ENCODE data around the gene MYOF.
"Not testable (repeated sequence)": the region's sequence is repeated elsewhere in the genome, so short reads cannot be mapped to it uniquely, and the experiment has no call there.

The MYOF gene

DNA sequence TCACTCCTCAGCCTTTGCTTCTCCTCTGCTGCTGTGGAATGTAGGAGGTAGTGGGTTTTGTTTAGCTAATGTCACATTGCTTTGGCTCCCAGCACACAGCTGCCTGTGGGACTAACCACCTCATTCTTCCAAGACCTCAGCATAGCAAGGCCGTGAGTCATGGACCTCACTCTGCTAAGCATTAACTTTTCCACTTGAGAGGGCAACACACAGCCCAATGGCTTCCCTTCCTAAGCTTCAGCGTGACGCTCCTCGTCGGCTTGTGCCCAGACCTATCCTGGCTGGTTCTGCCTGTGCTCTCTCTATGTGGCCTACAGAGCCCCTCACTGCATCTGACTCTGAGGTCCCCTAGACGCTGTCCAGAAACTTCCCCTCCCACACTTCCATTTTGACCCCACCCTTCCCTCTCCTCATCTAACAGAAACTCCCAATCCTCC, 23.3 kb downstream of the MYOF start:
- in situ Hi-C loops (cut with MboI; ENCODE audit: low sequenced_read_pairs): no loop called here

DNA sequence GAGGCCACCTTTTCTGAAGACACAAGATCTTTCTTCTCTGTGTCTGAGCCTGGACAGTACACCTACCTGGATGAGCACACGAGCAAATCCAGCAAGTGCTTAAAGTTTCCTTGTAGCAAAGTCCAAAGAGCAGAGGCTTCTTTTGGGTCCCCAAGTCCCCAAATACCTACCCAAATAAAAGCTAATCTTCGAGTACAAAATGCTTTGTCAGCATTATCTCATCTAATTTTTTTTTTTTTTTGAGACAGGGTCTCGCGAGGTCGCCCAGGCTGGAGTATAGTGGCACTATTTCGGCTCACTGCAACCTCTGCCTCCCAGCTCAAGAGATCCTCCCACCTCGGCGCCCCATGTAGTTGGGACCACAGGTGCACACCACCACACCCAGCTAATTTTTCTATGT, 24.6 kb downstream of the MYOF start:
- in situ Hi-C loops (cut with MboI; ENCODE audit: low sequenced_read_pairs): no loop called here

DNA sequence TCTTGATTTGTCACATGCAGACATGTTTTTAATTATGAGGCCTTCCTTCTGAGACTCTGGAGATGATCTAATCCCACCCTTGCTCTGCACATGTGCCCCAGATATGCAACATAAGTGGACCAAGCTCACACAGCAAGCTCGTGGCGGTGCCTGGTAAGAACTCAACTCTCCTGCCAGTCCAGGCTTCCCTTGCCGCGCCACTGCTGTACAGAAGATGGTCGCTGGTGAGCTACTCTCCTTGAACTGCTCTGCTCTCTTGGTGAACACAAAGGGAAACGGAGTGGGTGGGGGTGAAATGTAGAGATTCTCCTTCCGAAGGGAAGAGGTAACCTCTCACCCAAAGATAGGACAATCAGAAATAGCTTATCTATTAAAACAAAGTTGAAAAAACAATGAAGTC, 25.7 kb downstream of the MYOF start:
- in situ Hi-C loops (cut with MboI; ENCODE audit: low sequenced_read_pairs): no loop called here

DNA sequence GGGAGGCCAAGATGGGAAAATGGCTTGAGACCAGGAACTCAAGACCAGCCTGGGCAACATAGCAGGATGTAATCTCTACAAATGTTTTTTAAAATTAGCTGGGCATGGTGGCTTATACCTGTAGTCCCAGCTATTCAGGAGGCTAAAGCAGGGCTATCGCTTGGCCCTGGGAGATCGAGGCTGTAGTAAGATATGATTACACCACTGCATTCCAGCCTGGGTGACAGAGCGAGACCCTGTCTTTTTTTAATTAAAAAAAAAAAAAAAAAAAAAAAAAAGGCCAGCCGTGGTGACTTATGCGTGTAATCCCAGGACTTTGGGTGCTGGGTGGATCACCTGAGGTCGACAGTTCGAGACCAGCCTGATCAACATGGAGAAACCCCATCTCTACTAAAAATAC, 27.4 kb downstream of the MYOF start:
- in situ Hi-C loops (cut with MboI; ENCODE audit: low sequenced_read_pairs): no loop called here

DNA sequence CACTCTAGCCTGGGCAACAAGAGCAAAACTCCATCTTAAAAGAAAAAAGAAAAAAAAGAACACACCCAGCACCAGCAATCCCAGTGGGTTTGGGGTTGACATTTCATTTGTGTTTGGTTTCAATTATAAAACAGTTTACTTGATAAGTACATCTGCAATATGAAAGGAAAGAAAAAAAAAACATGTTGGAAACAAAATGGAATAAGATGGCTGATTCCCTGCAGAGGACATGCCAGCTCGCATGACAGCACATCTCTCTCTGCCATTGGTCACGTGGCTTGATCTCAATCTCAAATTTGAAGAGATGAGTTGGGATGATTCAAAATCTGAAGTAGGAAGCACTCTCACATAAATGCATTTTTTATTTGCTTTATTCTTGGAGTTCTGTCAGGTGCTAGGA, 28.0 kb downstream of the MYOF start:
- in situ Hi-C loops (cut with MboI; ENCODE audit: low sequenced_read_pairs): no loop called here

DNA sequence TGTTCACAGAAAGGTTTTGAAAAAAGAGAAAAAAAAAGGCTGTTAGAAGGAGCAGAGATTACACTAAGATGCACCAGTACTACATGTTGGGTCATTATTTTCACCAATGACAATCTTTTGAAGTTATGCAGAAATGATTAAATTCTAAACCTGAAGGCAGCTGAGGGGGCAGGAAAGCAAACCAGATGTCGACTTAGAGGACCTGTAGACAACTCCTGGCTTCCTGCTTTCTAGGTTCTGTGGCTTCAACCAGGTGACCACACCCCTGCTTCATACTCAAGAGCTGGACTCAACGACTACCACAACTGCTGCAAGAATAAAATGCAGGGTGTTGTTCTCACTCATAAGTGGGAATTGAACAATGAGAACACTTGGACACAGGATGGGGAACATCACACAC, 30.0 kb downstream of the MYOF start:
- in situ Hi-C loops (cut with MboI; ENCODE audit: low sequenced_read_pairs): no loop called here

DNA sequence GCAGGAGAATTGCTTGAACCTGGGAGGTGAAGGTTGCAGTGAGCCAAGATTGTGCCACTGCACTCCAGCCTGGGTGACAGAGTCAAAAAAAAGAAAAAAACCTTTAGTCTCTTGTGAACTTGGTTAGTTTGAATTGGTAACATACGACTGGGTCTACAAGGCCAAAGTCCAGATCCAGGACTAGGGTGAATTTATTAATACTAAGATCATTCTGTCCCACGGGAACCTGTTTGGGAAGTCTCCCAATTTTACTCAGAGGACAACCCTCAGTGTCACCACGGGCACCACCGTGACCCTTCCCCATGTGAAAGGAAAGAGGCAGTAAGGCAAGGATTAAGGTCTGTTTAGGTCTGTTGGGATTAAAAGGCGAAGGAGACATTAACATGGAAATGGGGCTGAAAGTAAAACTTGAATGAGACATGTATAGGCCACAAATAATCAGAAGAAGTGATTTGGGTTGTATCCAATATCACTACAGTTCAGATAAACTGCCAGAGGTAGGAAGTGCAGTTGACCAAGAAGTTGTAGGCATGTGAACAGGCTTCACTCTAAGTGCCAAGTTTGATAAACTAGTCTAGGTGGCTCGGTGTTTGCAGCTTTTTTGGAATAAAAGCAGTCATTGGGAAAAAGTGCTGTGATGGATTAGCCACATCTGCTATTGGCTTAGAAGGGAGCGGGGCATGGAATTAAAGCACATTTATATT, 30.7 kb downstream of the MYOF start:
- in situ Hi-C loops (cut with MboI; ENCODE audit: low sequenced_read_pairs): no loop called here

DNA sequence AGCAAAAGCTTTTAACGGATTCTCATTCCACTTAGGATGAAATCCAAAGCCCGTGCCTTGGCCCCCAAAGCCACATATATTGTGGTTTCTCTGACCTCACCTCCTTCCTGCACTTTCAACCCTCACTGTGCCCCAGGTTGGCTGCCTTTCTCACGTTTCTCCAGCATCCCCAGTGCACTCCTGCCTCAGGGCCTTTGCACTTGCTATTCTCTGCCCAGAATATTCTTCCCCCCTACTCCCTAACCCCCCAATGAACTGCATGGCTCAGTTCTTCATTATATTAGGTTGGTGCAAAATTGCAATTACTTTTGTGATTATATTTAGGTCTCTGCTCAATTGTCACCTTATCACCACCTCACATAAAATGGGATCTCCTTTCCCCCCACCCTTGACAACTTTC, 34.2 kb downstream of the MYOF start:
- in situ Hi-C loops (cut with MboI; ENCODE audit: low sequenced_read_pairs): no loop called here

DNA sequence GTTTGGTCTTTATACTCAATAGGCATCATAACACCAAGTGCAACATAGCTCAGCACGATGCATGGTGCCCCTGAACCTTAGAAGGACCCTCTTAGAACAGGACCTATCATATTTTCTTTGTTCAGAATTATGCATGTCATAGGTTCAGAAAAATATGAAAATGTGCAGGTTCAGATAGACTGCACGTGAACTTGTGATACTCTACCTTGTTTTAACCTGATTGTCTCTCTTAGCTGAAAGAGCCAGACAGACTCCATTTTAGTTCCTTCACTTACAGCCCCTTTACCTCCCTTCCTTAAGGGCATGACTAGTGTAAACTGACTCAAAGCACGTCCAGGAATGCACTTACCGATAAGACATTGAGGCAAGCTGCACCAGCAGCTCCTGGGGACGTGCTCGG, 35.1 kb downstream of the MYOF start:
- in situ Hi-C loops (cut with MboI; ENCODE audit: low sequenced_read_pairs): no loop called here

DNA sequence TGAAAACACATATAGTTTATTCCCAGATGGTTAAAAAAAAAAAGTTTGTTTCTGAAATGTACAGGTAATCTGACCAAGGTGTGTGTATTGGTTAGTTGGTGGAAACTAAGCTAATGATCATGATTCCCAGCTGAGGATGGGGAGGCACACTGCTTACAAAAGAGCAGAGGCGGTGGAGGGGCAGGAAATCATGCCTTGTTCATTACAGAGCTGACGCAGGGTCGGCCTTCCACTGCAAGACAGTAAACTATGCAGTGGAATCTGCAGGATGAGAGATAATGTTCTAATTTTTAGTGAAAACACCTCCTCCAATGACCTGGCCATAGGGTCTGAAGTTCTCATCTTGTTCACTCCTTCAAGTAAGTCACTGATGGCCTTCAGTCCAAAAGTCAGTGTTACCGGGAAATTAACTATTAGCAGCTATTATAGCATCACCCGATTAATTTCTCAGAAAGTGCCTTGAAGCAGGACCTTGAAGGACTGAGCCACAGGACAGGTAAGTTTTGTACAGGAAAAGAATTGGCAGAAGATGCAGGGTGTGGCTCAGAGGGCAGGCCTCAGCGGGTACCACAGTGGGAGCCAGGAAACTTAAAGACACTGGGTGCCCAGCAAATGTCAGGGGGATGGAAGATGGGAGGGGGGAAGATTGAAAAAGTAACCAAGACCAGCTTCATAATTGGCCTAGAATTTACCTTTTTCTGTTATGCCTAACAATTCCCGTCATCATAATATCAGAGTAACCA, 36.0 kb downstream of the MYOF start:
- in situ Hi-C loops (cut with MboI; ENCODE audit: low sequenced_read_pairs): no loop called here

DNA sequence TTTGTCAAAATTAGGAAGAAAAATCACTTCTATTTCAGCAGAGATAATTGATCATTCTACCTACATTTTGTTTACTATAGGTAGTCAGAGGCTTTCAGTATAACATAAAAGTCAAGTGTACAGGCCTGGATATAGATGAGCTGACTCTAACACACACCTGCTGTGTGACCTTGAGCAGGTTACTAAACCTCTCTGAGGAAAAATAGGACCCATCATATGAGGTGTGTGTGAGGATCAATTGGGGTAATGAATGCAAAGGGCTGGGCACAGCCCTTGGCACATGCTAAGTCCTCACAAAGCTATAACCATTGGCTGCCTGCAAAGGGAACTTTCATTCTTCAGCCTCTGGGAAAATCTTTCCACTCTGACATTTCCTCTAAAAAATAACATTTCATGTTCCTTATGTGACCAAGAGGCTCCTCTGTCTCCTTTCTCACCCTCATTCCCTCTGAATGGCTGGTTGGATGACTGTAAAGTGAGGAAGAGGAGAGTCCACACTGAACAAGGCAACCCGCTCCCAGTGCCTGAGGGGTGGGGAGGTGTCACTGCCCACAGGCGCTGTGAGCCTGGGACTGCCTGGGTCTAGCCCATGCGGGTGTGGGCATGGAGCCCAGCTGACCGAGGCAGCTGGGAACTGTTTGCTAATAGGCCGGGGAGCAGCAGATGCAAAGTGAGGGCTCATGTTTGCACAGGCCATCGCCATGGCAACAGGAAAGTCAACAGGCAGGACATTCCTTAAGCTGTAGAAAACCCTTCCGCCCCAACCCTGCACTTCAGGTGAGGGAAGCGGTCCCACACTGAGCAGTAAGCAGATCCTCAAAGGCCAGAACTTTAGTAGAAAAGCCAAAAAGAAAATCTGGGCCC, 36.8 kb downstream of the MYOF start:
- in situ Hi-C loops (cut with MboI; ENCODE audit: low sequenced_read_pairs): no loop called here

DNA sequence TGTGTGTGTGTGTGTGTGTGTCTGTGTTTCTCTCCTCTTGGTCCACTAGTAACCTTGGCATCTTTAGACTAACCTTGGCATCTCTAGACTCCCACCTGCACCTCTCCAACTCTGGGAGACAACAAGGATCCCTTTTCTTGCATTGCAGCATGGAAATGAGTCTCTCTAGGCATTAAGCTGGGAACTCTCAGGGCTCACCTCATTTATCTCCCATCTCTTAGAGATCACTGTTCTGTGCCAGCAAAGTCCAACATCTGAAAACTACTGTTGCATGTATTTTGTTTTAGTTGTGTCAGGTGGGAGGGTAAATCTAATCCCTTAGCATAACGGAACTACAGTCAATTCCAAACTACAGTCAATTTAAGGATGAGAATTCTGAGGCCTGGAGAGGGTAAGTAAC, 38.7 kb downstream of the MYOF start:
- in situ Hi-C loops (cut with MboI; ENCODE audit: low sequenced_read_pairs): no loop called here

DNA sequence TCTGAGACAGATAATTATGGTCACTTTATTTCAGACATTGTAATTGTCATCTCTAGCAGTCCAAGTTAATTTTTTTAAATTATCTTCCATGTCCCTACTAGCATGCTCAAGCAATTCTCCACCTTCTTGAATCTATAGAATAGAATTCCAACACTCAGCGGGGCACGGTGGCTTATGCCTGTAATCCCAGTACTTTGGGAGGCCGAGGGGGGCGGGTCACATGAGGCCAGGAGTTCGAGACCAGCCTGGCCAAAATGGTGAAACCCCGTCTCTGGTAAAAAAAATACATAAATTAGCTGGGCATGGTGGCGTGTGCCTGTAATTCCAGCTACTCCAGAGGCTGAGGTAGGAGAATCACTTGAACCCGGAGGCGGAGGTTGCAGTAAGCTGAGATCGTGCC, 39.4 kb downstream of the MYOF start:
- in situ Hi-C loops (cut with MboI; ENCODE audit: low sequenced_read_pairs): not testable (repeated sequence)

DNA sequence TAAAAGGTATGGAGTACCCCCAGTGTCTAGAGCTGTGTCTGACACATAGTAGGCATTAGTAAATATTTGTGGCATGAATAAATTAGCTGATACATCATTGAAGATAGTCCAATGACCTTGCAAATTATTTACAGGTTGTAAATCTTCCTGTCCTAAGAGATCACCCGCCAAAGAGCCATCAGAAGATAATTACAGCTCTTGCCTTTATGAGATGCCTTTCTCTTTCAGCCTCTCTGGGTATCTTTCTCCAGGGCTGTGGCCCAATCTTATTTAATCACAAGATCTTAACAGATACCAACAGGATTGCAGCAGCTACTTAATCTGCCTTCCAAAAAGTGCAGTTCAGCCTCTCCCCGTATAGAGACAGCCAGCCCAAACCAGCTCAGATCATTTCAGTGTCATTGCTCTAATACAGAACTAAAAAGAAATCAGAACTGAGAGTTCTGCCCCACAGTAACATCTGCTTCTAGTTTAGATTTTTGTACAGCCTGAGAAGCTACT, 41.5 kb downstream of the MYOF start:
- in situ Hi-C loops (cut with MboI; ENCODE audit: low sequenced_read_pairs): no loop called here

DNA sequence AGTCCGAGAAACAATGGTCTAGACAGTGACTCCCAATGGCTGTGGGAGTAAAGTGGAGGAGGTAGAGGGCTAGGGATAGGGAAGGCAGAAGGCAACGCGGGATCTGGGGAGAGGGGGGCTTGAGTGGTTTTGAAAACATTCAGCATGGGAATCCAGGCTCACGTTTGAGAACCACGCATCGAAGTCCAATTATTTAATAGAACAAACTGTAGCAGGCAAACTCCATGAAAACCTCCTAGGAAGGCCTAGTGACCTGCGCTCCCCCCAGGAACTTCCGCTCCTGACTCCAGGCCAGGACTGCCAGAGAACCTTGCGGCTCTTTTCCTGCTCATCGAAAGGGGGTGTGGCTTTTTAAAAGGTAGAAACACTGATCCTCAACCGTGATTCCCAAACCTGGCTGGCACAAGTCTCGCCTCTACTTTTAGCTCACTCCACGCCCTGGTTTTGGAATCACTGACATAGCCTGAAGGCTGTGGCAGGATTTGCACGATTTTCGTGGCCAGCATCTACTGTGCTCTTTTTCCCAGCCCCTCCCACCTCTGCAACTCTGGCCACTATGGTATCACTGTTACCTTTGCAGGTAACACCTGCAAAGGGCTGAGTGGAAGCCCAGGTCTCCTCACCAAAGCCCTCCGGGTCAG, 43.4 kb downstream of the MYOF start:
- in situ Hi-C loops (cut with MboI; ENCODE audit: low sequenced_read_pairs): no loop called here

DNA sequence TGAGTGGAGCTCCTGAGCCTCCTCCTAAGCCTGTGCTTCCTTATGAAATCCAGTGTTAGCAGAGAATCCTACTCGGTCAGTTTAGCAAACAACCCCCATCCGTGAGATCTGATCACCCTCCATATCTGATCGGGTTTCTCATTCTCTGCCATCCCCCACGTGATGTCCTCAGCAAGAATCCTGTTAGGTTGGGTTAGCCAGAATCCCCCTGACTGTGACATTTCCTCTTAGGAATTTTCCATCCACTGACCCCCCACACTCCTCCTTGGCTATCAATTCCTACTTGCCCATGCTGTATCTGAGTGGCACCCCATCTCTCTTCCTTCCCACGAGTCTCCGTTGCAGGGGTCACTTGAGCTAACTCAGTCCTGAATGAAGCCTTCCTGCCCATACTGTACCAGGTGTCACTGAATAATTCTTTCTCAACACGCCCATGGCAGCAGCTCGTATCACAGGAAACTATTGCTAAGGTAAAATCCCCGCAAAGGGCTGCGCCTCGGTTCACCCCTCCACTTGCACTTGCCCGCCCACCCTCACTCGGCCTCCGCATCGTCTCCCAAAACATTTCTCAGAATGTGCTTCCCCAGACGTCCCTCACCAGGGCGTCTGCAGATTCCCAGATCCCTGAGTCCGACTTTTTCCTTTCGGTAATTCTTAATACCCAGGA, 44.1 kb downstream of the MYOF start:
- in situ Hi-C loops (cut with MboI; ENCODE audit: low sequenced_read_pairs): no loop called here

DNA sequence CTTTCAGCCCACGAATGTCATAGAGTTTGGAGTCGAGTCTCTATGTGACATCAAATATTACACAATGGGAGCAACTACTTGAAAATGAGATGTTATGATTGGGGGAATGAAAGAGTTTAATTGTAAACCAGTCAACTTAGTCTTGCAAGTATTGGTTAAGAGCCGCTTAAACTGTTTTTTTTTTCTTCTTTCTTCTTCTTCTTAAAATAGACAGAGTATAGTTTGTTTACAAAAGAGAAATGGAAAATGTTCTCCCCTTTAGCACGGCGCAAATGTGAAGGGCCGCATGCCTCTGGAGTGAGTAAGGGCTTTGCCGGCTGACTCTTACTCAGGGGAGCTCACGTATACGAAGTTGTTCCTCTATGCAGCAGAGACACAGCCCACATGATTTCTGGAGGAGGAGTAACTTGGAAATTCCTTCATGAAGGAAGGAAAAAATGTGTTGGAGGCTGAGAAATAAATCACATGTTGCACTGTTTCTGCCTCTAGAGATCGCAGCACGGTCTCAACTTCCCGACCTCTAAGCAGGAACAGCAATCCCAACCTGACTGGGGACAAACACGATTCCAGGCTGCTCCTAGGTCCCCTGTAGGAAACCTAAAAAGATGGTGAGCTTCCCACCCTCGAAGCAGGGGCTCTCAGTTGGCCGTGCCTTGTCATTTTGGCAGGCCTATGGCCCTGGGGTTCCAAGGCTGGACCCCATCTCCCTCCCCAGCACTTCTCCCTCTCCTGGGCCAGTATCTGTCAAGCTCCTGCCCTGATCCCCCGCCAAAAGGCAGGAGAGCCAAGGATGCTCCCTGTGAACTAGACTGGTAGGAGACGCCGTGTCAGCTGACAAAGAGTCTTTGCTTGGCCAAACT, 44.8 kb downstream of the MYOF start:
- in situ Hi-C loops (cut with MboI; ENCODE audit: low sequenced_read_pairs): no loop called here

DNA sequence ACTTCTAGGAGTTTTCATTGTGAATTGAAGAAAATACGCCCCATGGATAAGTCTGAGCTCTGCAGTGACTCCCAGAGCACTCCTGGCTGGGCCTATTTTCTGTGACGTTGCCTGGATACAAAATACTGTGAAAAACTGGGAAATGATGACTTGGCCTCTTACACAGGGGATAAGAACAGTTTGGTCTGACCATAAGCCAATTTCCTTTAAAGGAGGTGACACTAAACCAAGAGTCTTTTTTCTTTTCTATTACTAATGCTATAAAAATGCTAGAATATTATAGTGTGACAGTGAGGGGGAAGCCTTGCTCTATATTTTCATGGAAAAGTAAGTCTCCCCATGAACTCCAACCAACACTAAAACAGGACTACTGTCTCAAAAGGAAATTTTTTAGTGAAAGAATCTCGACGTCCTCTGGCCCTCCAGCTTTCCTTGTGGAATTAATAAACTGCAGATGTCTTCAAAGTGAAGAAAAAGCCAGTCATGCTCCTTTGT, 45.5 kb downstream of the MYOF start:
- in situ Hi-C loops (cut with MboI; ENCODE audit: low sequenced_read_pairs): no loop called here

DNA sequence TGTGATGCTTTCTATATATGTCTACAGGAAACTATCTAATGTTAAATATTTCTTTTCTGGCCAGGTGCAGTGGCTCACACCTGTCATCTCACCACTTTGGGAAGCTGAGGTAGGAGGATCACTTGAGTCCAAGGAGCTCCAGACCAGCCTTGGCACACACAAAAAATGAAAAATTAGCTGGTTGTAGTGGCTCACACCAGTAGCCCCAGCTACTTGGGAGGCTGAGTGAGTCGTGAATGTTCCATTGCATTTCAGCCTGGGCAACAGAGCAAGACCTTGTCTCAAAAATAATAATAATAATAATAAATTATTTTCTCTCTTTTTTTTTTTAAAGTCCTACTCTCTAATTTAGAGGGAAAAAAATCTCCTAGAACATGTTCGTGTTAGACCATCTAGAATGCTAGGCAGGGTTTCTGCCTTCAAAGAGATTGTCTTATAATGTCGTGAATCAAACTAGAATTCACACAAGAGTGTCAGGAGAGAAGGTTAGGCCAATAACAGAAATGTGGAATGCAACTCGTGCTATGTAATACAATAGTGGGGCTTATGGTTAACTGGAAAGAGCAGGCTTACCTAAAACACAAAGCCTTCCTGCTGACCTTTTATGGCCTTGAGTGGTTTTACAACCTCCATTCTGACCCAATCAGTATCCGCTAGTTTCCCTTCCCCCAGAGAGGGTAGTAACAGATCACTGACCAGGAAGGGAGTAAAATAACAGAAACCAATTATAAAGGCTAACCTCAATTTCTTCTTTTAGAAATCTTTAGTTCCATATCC, 46.3 kb downstream of the MYOF start:
- in situ Hi-C loops (cut with MboI; ENCODE audit: low sequenced_read_pairs): no loop called here
